Activated T-helper 1 cell treated with anti-CD3 and anti-CD28 coated beads, Interleukin-12 subunit alpha, Interleukin-12 subunit beta, Interleukin-2, Interleukin-4 antibody, amounts not matched to agents 30 ng/mL and 10 ng/mL and 1 ng/mL, durations not matched to agents 14 hours and 24 hours and 36 hours (primary cell): ENCODE results near the gene RIMS1. TPM values are rescaled to one million over a fixed set of nuclear protein-coding genes. Genes with fewer than 3 reads are reported as not detected.

Experiments used
- DNase-seq: peaks from one replicate; pipeline ENCODE4 v3.0.0; 2021; ENCODE audit warnings: low spot score
- H3K27ac Mint-ChIP-seq: one replicate; pipeline ENCODE4 v1.8.0; 2021; ENCODE audit warnings: mild to moderate bottlenecking, mixed read lengths
- H3K27me3 Mint-ChIP-seq: one replicate; pipeline ENCODE4 v1.8.0; 2022; ENCODE audit warnings: mild to moderate bottlenecking, moderate library complexity, mixed read lengths; ENCODE audit not compliant: insufficient read depth
- H3K36me3 Mint-ChIP-seq: one replicate; pipeline ENCODE4 v1.8.0; 2021; ENCODE audit warnings: low read depth, mixed read lengths
- H3K4me1 Mint-ChIP-seq: one replicate; pipeline ENCODE4 v1.8.0; 2021; ENCODE audit warnings: low read depth, mixed read lengths
- H3K4me3 Mint-ChIP-seq: one replicate; pipeline ENCODE4 v1.8.0; 2021; ENCODE audit warnings: mild to moderate bottlenecking, moderate library complexity, mixed read lengths
- H3K9me3 Mint-ChIP-seq: one replicate; pipeline ENCODE4 v1.8.0; 2021; ENCODE audit warnings: mixed read lengths
- intact Hi-C: fragments of 100-400 bp; cut with micrococcal nuclease; formaldehyde crosslinking; loops from one replicate; pipeline ENCODE4 v1.15.1; 2024
- total RNA-seq: library from RNA; stranded (reverse); gene quantifications from 2 replicates; pipeline ENCODE4 v1.2.3, GENCODE V29; 2022

Gene RIMS1, protein sequence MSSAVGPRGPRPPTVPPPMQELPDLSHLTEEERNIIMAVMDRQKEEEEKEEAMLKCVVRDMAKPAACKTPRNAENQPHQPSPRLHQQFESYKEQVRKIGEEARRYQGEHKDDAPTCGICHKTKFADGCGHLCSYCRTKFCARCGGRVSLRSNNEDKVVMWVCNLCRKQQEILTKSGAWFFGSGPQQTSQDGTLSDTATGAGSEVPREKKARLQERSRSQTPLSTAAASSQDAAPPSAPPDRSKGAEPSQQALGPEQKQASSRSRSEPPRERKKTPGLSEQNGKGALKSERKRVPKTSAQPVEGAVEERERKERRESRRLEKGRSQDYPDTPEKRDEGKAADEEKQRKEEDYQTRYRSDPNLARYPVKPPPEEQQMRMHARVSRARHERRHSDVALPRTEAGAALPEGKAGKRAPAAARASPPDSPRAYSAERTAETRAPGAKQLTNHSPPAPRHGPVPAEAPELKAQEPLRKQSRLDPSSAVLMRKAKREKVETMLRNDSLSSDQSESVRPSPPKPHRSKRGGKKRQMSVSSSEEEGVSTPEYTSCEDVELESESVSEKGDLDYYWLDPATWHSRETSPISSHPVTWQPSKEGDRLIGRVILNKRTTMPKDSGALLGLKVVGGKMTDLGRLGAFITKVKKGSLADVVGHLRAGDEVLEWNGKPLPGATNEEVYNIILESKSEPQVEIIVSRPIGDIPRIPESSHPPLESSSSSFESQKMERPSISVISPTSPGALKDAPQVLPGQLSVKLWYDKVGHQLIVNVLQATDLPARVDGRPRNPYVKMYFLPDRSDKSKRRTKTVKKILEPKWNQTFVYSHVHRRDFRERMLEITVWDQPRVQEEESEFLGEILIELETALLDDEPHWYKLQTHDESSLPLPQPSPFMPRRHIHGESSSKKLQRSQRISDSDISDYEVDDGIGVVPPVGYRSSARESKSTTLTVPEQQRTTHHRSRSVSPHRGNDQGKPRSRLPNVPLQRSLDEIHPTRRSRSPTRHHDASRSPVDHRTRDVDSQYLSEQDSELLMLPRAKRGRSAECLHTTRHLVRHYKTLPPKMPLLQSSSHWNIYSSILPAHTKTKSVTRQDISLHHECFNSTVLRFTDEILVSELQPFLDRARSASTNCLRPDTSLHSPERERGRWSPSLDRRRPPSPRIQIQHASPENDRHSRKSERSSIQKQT (N-terminal part only)
- not detected in 2 replicates for total RNA-seq

DNA sequence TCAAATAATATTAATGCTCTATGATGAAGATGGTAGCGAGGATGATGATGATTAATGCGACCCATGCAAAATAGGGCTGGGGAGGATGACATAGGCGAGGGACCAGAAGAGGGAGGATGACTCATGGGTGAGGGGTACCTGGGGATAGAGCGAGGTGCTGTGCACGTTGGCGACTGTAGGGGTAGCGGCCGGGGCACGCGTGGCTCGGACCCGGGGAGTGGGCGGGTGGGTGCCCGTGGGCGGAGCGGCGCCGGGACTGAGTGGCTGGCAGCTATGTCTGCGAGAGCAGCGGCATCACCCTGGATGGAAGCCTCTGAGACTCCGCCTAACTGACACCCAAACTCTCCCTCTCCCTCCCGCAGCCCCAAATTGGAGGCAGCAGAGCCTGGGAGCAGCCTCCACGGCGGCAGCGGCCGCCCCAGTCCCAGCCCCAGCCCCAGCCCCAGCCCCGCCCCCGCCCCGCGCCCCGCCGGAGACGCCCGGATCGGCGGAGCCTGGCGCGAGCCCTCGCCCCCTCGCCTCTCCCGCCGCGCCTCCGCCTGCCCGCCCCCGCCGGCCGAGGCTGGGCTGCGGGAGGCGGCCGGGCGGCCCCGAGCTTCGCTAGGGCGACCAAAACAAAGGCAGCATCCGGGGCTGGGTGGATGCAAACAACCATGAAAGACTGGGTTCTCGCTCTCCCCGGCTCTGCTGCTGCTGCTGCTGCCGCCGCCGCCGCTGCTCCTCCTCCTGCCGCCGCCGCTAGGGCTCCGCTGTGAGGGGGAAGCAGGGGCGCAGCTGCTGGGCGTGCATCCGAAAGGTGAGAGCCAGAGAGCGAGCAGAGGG is at the start of gene RIMS1:
TSS of gene RIMS1 (plus strand) at position 367 of the 822 bp plus-strand sequence. CDS start 474 bp downstream, outside the sequence.
- H3K4me1 Mint-ChIP-seq: peaks cover 5% of the 10 kb centered on the region
- no peak within 1 kb of the TSS for H3K27ac Mint-ChIP-seq
- H3K4me3 Mint-ChIP-seq: peak within 1 kb of the TSS; percentile 75
- peaks cover 30% of the 10 kb centered on the region for H3K27me3 Mint-ChIP-seq
- intact Hi-C loops: no loop called here
- H3K36me3 Mint-ChIP-seq: peaks cover 1% of the 10 kb centered on the region
- no peak for DNase-seq
- H3K9me3 Mint-ChIP-seq: no peaks in the 10 kb centered on the region

DNA sequence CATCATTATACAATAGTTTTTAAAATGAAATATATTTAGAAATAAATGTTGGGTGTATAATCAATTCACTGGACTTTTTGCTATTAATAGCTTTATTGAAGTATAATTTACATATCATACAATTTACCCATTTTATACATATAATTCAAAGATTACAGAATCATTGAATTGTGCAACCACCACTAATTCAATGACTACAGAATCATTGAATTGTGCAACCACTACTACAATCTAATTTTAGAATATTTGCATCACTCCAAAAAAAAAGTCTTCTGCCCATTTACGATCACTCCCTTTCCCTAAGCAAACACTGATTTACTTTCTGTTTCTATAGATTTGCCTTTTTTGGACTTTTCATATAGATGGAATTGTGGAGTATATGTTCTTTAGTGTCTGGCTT is 35.1 kb upstream of the RIMS1 start:
- no peaks in the 10 kb centered on the region for H3K4me1 Mint-ChIP-seq
- H3K9me3 Mint-ChIP-seq: no peaks in the 10 kb centered on the region
- intact Hi-C loops: no loop called here
- H3K27me3 Mint-ChIP-seq: no peaks in the 10 kb centered on the region
- H3K36me3 Mint-ChIP-seq: no peaks in the 10 kb centered on the region
- H3K27ac Mint-ChIP-seq: no peak overlapping the region
- H3K4me3 Mint-ChIP-seq: no peak overlapping the region
- DNase-seq: no peak

DNA sequence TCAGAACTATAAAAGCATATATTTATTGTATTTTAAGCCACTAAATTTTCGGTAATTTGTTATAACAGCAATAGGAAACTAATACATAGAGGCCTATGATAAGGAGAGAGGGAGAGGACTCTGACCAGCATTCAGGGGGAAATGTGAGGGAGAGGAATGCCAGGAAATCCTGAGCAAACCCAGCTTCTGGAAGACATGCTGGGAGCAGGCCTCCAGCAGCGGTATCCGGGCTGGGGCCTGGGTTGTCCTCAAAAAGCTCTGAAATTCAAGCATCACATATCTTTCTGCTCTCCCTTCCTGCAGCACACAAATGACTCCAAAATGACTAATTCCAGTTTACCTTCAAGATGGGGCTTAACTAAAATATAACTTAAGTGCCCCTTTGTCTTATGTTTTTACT is 33.4 kb upstream of the RIMS1 start:
- no peak overlapping the region for H3K4me3 Mint-ChIP-seq
- no peak overlapping the region for H3K27ac Mint-ChIP-seq
- intact Hi-C loops: no loop called here
- no peaks in the 10 kb centered on the region for H3K4me1 Mint-ChIP-seq
- no peaks in the 10 kb centered on the region for H3K36me3 Mint-ChIP-seq
- no peaks in the 10 kb centered on the region for H3K27me3 Mint-ChIP-seq
- no peaks in the 10 kb centered on the region for H3K9me3 Mint-ChIP-seq
- DNase-seq: no peak

DNA sequence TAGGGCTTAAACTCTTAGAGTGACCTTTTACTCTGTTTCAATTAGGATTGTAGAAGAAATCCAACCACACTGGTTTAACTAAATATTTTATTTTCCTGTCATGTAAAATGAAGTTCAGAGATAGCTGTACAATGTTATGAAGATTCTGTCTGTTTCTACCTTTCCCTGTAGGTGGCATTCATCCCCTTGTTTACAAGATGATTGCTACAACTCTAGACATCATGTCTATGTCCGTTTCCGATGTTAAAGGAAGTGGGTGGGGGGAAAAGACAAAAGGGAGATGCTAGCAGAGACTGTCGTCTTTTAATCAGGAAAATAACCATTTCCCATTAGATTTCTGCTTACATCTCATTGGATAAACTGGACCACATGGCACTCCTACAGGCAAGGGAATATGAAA is 30.9 kb upstream of the RIMS1 start:
- Mint-ChIP-seq H3K4me3 (no peak overlapping the region), H3K36me3 (no peaks in the 10 kb centered on the region), H3K27ac (no peak overlapping the region), H3K27me3 (no peaks in the 10 kb centered on the region), H3K9me3 (no peaks in the 10 kb centered on the region), H3K4me1 (no peaks in the 10 kb centered on the region)
- intact Hi-C loops: no loop called here
- DNase-seq: no peak

DNA sequence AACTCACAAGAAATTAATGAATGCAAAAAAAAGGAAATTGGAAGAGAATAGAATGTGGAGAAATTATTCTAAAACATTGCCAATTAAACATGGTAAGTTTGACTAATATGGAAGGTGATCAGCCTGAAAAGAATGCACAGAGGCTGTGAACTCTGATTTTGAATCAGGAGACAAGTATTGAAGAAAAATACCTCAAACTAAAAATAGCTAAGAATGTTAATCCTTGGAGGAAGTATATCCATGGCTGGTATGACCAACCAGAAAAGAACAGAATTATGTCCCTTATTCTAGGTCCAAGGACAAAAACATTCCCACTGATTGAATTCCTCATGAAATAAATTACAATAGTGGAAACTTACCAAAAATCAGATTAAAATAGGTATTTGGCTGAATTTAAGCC is 7.3 kb upstream of the RIMS1 start:
- no peak overlapping the region for H3K4me3 Mint-ChIP-seq
- no peak overlapping the region for H3K27ac Mint-ChIP-seq
- no peak for DNase-seq
- H3K4me1 Mint-ChIP-seq: no peaks in the 10 kb centered on the region
- no peaks in the 10 kb centered on the region for H3K9me3 Mint-ChIP-seq
- intact Hi-C loops: no loop called here
- H3K27me3 Mint-ChIP-seq: no peaks in the 10 kb centered on the region
- no peaks in the 10 kb centered on the region for H3K36me3 Mint-ChIP-seq

DNA sequence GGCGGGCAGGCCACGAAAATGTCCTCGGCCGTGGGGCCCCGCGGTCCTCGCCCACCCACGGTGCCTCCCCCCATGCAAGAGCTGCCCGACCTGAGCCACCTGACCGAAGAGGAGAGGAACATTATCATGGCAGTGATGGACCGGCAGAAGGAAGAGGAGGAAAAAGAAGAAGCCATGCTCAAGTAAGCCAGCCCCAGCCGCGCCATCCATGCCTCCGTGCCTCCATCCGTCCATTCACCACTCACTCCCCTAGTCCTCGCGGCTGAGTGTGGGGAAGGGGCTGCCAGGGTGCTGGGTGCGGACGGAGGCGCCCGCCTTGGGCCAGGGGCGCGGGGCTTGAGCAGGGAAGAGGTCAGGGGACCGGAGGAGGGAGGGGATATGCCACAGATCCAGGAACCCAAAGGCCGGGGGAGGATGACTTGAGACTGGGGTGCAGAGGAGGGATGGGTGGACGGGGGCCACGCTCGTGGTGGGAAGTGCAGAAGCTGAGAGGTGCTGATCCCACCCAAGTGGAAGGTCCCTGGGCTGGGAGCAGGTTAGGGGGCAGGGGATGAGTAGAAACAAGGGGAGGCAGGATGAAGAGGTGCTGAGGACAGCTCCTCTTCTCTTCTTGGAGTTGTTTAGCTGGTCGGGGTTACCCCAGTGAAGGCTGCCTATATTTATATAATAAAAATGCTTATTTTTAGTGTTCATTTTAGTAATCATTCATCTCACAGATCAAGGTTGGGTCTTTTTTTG is 825 bp downstream of the RIMS1 start:
- H3K9me3 Mint-ChIP-seq: no peaks in the 10 kb centered on the region
- H3K27me3 Mint-ChIP-seq: peaks cover 30% of the 10 kb centered on the region
- DNase-seq: no peak
- H3K4me1 Mint-ChIP-seq: peaks cover 5% of the 10 kb centered on the region
- peaks cover 1% of the 10 kb centered on the region for H3K36me3 Mint-ChIP-seq
- intact Hi-C loops: no loop called here
- no peak overlapping the region for H3K27ac Mint-ChIP-seq
- H3K4me3 Mint-ChIP-seq: no peak overlapping the region

DNA sequence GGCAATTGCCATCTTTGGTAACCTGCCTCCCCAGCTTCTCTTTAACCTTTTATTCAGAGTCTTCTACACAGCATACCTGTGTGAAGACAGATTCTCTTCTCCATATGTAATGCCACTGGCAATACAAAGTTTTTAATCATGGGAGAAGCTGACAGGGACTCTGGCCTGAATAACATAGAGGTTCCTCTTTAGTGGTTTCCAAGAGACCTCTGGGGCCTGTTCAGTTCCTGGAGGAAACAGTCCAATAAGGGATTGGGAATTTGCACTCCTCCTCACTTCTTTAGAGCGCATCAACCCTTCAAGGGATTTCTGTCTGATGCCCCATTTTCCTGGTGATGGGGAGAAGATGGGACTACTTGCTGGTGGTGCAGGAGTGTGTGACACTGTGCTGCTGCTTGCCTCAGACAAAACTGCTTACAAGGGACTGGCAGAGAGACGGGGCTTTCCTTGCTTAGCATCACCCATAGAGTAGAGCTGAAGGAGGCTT is 1.4 kb downstream of the RIMS1 start:
- H3K9me3 Mint-ChIP-seq: no peaks in the 10 kb centered on the region
- H3K27me3 Mint-ChIP-seq: peaks cover 30% of the 10 kb centered on the region
- intact Hi-C loops: no loop called here
- H3K4me3 Mint-ChIP-seq: no peak overlapping the region
- H3K36me3 Mint-ChIP-seq: peaks cover 1% of the 10 kb centered on the region
- DNase-seq: no peak
- no peak overlapping the region for H3K27ac Mint-ChIP-seq
- peaks cover 5% of the 10 kb centered on the region for H3K4me1 Mint-ChIP-seq

DNA sequence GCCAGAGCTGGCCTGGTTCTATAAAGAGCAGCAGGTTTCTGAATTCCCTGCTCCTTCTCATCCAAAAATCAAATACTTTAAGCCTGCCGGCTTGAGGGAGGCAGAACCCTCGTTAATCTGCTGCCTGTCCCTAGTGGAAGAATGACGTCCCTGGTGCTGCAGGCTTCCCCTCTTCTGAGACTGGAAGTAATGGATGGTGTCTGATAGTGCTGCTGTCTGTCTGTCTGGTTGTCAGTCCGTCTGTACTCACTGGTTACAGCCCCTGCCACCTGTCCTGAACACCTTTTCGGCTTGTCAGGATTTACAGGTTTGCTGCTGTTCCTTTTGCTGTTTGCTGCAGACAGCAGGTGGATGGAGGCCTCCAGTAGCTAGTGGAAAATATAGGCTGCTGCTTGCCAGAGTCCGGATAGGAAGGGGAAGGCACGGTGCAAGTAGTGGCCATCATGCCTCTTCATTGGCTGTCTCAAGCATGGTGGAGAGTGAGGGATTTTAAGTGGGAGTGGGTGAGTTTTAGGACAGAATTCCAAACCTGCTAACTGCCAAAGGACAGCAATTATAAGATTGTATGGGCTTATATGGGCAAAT is 2.5 kb downstream of the RIMS1 start:
- no peak overlapping the region for H3K27ac Mint-ChIP-seq
- intact Hi-C loops: no loop called here
- DNase-seq: no peak
- peaks cover 1% of the 10 kb centered on the region for H3K36me3 Mint-ChIP-seq
- H3K27me3 Mint-ChIP-seq: peaks cover 30% of the 10 kb centered on the region
- no peaks in the 10 kb centered on the region for H3K9me3 Mint-ChIP-seq
- no peak overlapping the region for H3K4me3 Mint-ChIP-seq
- H3K4me1 Mint-ChIP-seq: peaks cover 5% of the 10 kb centered on the region

DNA sequence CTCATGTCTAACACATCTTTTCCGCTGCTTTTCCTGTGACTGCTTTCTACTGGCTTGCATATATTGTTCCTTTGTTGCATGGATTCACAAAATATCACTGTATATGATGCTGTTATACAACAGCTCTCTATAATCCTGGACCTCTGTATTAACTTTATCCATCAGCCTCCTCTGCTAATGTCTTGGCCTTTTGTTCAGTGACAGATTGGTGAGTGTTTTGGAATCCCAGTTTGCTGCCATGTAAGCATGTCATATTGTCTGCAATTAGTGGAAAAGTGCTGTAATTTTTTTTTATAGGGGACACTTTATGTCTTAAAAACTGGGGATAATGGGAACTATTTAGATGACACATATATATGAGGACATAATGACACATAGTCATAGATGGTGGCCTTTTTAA is 3.0 kb downstream of the RIMS1 start:
- no peak overlapping the region for H3K27ac Mint-ChIP-seq
- peaks cover 5% of the 10 kb centered on the region for H3K4me1 Mint-ChIP-seq
- no peak for DNase-seq
- H3K36me3 Mint-ChIP-seq: peaks cover 1% of the 10 kb centered on the region
- peaks cover 29% of the 10 kb centered on the region for H3K27me3 Mint-ChIP-seq
- no peak overlapping the region for H3K4me3 Mint-ChIP-seq
- H3K9me3 Mint-ChIP-seq: no peaks in the 10 kb centered on the region
- intact Hi-C loops: no loop called here

DNA sequence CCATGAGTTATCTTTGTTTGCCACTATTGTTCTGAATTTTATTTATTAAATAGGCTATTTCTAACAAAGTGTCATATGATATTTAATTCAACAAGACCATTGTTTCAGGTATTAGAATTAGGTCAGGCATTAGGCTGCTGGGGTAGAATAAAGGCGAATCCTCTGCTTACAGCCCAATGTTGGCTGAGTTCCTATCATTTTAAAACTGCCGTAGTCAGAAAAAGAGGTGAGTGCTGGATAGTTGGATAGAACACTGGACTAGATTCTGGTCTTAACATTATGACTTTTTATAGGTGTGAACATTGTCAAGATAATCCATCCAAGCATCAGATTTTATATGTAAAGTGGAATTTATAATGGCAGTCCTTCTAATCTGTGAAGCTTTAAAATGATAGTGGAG is 6.3 kb downstream of the RIMS1 start:
- no peak overlapping the region for H3K27ac Mint-ChIP-seq
- H3K4me3 Mint-ChIP-seq: no peak overlapping the region
- H3K4me1 Mint-ChIP-seq: no peaks in the 10 kb centered on the region
- DNase-seq: no peak
- no peaks in the 10 kb centered on the region for H3K36me3 Mint-ChIP-seq
- peaks cover 12% of the 10 kb centered on the region for H3K27me3 Mint-ChIP-seq
- no peaks in the 10 kb centered on the region for H3K9me3 Mint-ChIP-seq
- intact Hi-C loops: no loop called here

DNA sequence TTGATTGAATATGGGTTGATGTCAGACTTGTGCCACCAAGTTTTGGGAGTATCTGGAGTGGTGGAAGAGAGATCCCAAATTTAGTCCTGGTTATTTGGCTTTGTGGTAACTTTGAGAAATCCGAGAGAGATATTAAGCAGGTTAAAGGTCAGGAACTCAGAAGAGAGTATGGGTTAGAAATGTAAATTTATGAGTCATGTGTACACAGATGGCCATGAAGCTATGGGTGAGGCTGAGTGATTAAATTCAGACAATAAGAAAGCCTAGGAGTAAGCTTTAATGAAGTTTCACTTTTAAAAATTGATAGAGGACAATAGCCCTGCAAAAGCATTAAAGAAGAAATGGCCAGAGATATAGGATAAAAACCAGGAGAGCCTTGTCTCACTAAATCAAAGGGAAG is 14.3 kb downstream of the RIMS1 start:
- no peak overlapping the region for H3K27ac Mint-ChIP-seq
- no peaks in the 10 kb centered on the region for H3K4me1 Mint-ChIP-seq
- no peaks in the 10 kb centered on the region for H3K9me3 Mint-ChIP-seq
- H3K27me3 Mint-ChIP-seq: peaks cover 2% of the 10 kb centered on the region
- H3K4me3 Mint-ChIP-seq: no peak overlapping the region
- no peaks in the 10 kb centered on the region for H3K36me3 Mint-ChIP-seq
- intact Hi-C loops: no loop called here
- DNase-seq: no peak
